Measurements from ENCODE around the gene WDR45B. TPM values are rescaled to one million over a fixed set of nuclear protein-coding genes. Genes with fewer than 3 reads are reported as not detected.

WDR45B gene
- total and polyA plus RNA-seq, 5 donors, result 37.0 to 49.2 (median 45.2) TPM

- Histone ChIP-seq H3K27me3 (ENCODE audit: control insufficient read depth, insufficient read depth) (no peaks in the 10 kb centered on the region), H3K4me3 (ENCODE audit: low read length) (no peak overlapping the region), H3K27ac (ENCODE audit: low read length) (no peak overlapping the region), H3K9me3 (ENCODE audit: control insufficient read depth, low read length) (no peaks in the 10 kb centered on the region), H3K4me1 (ENCODE audit: control insufficient read depth, insufficient read depth, low read length) (no peaks in the 10 kb centered on the region)
- ATAC-seq, result no peak
- intact Hi-C loops (cut with DNase I), result no loop called here
- DNase-seq, result no peak
- 95% methylated on average over 14 of the region's 14 CpGs for WGBS
Measured at GRCh38 chr17:82642022-82642421, 6.2 kb downstream of the WDR45B start.

DNA sequence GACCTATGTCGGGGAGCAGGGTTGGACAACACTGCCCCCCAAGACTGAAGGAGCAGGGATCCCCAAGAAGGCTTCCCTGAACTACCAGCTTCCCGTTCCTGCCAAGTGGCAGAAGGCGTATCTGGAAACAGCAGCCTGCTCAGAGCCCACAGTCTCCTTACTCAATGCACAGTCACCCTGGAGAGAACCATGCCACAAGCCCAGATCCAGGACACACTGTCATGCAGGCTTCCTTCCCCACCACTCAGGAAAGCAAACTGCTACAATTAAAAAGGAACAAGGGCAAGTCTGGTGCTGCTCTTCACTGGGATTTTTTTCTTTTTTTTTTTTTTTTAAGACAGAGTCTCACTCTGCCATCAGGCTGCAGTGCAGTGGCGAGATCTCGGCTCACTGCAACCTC, 8.2 kb downstream of the WDR45B start:
- WGBS, result 88% methylated on average over 5 of the region's 5 CpGs
- Histone ChIP-seq H3K9me3 (ENCODE audit: control insufficient read depth, low read length) (no peaks in the 10 kb centered on the region), H3K4me3 (ENCODE audit: low read length) (no peak overlapping the region), H3K27ac (ENCODE audit: low read length) (no peak overlapping the region), H3K27me3 (ENCODE audit: control insufficient read depth, insufficient read depth) (no peaks in the 10 kb centered on the region), H3K4me1 (ENCODE audit: control insufficient read depth, insufficient read depth, low read length) (no peaks in the 10 kb centered on the region)
- intact Hi-C loops (cut with DNase I), result no loop called here
- no peak for DNase-seq
- no peak for ATAC-seq

- Histone ChIP-seq H3K4me1 (ENCODE audit: control insufficient read depth, insufficient read depth, low read length) (no peaks in the 10 kb centered on the region), H3K27me3 (ENCODE audit: control insufficient read depth, insufficient read depth) (no peaks in the 10 kb centered on the region), H3K27ac (ENCODE audit: low read length) (no peak overlapping the region), H3K9me3 (ENCODE audit: control insufficient read depth, low read length) (no peaks in the 10 kb centered on the region), H3K4me3 (ENCODE audit: low read length) (no peak overlapping the region)
- DNase-seq (no peak), ATAC-seq (peak; percentile 31 to 58)
- intact Hi-C loops (cut with DNase I), result no loop called here
- WGBS, result 88% methylated on average over 14 of the region's 14 CpGs
Measured at GRCh38 chr17:82639628-82640027, 8.6 kb downstream of the WDR45B start.

DNA sequence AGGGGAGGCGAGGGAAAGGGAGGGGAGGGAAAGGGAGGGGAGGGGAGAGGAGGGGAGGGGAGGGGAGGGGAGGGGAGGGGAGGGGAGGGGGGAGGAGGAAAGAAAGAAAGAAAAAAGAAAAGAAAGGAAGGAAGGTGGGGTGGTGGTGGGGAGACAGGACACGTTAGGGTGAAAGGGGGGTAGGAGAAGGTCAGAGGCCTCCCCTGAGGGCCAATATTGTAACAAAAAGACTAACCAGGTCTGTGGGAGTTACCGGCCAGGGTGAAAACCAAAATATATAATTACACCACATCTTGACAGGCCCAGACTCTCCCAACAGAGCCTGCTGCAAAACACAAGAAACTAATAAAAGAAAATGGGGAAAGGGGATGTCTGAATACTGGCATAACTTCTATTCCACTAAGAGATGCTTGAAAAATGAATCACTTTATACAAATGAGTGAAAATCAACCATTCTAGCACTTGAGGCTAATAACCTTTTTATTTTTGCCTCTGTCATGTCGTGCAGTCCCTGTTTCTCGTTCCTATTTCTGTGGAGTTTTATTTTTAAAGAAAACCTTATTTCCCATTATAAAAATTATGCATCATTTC, 10.0 kb downstream of the WDR45B start:
- DNase-seq (no peak), ATAC-seq (no peak)
- H3K4me1 ChIP-seq (ENCODE audit: control insufficient read depth, insufficient read depth, low read length), result no peaks in the 10 kb centered on the region
- no peaks in the 10 kb centered on the region for H3K9me3 ChIP-seq (ENCODE audit: control insufficient read depth, low read length)
- WGBS, result 73% methylated on average over 4 of the region's 5 CpGs
- H3K27ac ChIP-seq (ENCODE audit: low read length), result no peak overlapping the region
- H3K4me3 ChIP-seq (ENCODE audit: low read length), result no peak overlapping the region
- intact Hi-C loops (cut with DNase I), result no loop called here
- no peaks in the 10 kb centered on the region for H3K27me3 ChIP-seq (ENCODE audit: control insufficient read depth, insufficient read depth)

- DNase-seq, result no peak
- no peaks in the 10 kb centered on the region for H3K27me3 ChIP-seq (ENCODE audit: control insufficient read depth, insufficient read depth)
- no peak for ATAC-seq
Measured at GRCh38 chr17:82636626-82637598, 11.3 kb downstream of the WDR45B start.

GRCh38 chr17:82633343-82633742, 14.9 kb downstream of the WDR45B start:
- no peak for DNase-seq
- no peak for ATAC-seq
- Histone ChIP-seq H3K4me3 (ENCODE audit: low read length) (no peak overlapping the region), H3K9me3 (ENCODE audit: control insufficient read depth, low read length) (no peaks in the 10 kb centered on the region), H3K4me1 (ENCODE audit: control insufficient read depth, insufficient read depth, low read length) (no peaks in the 10 kb centered on the region), H3K27me3 (ENCODE audit: control insufficient read depth, insufficient read depth) (no peaks in the 10 kb centered on the region), H3K27ac (ENCODE audit: low read length) (no peak overlapping the region)
- intact Hi-C loops (cut with DNase I), result no loop called here

More at GRCh38 chr17:82636626-82637598, 11.3 kb downstream of the WDR45B start:
- intact Hi-C loops (cut with DNase I), result no loop called here
- Histone ChIP-seq H3K4me1 (ENCODE audit: control insufficient read depth, insufficient read depth, low read length) (no peaks in the 10 kb centered on the region), H3K9me3 (ENCODE audit: control insufficient read depth, low read length) (no peaks in the 10 kb centered on the region), H3K4me3 (ENCODE audit: low read length) (no peak overlapping the region), H3K27ac (ENCODE audit: low read length) (no peak overlapping the region)
- 80% methylated on average over 16 of the region's 16 CpGs for WGBS

- no peaks in the 10 kb centered on the region for H3K9me3 ChIP-seq (ENCODE audit: control insufficient read depth, low read length)
- H3K27ac ChIP-seq (ENCODE audit: low read length), result no peak overlapping the region
- 92% methylated on average over 8 of the region's 8 CpGs for WGBS
- H3K27me3 ChIP-seq (ENCODE audit: control insufficient read depth, insufficient read depth), result no peaks in the 10 kb centered on the region
- no peak for DNase-seq
- intact Hi-C loops (cut with DNase I), result no loop called here
- H3K4me3 ChIP-seq (ENCODE audit: low read length), result no peak overlapping the region
- no peak for ATAC-seq
- no peaks in the 10 kb centered on the region for H3K4me1 ChIP-seq (ENCODE audit: control insufficient read depth, insufficient read depth, low read length)
Measured at GRCh38 chr17:82632451-82632850, 15.8 kb downstream of the WDR45B start.

GRCh38 chr17:82631544-82631943, 16.7 kb downstream of the WDR45B start:
- ATAC-seq (no peak), DNase-seq (no peak)
- Histone ChIP-seq H3K4me1 (ENCODE audit: control insufficient read depth, insufficient read depth, low read length) (no peaks in the 10 kb centered on the region), H3K4me3 (ENCODE audit: low read length) (no peak overlapping the region), H3K9me3 (ENCODE audit: control insufficient read depth, low read length) (no peaks in the 10 kb centered on the region), H3K27me3 (ENCODE audit: control insufficient read depth, insufficient read depth) (no peaks in the 10 kb centered on the region), H3K27ac (ENCODE audit: low read length) (no peak overlapping the region)
- intact Hi-C loops (cut with DNase I), result no loop called here
- WGBS, result 85% methylated on average over 6 of the region's 6 CpGs

- H3K27ac ChIP-seq (ENCODE audit: low read length), result no peak overlapping the region
- no peak overlapping the region for H3K4me3 ChIP-seq (ENCODE audit: low read length)
- ATAC-seq (no peak), DNase-seq (no peak)
- no peaks in the 10 kb centered on the region for H3K9me3 ChIP-seq (ENCODE audit: control insufficient read depth, low read length)
- intact Hi-C loops (cut with DNase I), result no loop called here
- 90% methylated on average over 12 of the region's 12 CpGs for WGBS
- no peaks in the 10 kb centered on the region for H3K27me3 ChIP-seq (ENCODE audit: control insufficient read depth, insufficient read depth)
- H3K4me1 ChIP-seq (ENCODE audit: control insufficient read depth, insufficient read depth, low read length), result no peaks in the 10 kb centered on the region
Measured at GRCh38 chr17:82630212-82630611, 18.0 kb downstream of the WDR45B start.

DNA sequence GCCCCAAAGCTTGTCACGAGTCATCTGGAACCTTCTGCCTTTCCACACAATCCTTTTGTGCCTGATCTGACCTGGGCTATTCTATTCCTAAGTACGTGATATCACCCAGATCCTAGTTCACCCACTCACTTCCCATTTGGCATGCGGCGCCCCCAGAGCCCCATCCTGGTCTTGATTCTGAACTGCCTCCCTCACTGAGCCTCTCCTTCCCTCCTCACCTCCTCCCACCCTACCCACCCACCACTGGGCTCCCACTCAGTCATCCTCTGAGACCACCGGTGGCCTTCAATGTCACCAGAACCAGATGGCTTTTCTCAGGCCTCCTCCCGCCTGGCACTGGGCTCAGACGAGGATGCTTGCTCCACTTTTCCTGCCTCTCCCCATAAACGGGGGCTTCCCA, 18.5 kb downstream of the WDR45B start:
- Histone ChIP-seq H3K4me3 (ENCODE audit: low read length) (no peak overlapping the region), H3K27ac (ENCODE audit: low read length) (no peak overlapping the region), H3K27me3 (ENCODE audit: control insufficient read depth, insufficient read depth) (no peaks in the 10 kb centered on the region), H3K9me3 (ENCODE audit: control insufficient read depth, low read length) (no peaks in the 10 kb centered on the region), H3K4me1 (ENCODE audit: control insufficient read depth, insufficient read depth, low read length) (no peaks in the 10 kb centered on the region)
- intact Hi-C loops (cut with DNase I), result no loop called here
- ATAC-seq, result no peak
- no peak for DNase-seq
- WGBS, result 69% methylated on average over 8 of the region's 8 CpGs

- no peaks in the 10 kb centered on the region for H3K4me1 ChIP-seq (ENCODE audit: control insufficient read depth, insufficient read depth, low read length)
- H3K4me3 ChIP-seq (ENCODE audit: low read length), result no peak overlapping the region
- intact Hi-C loops (cut with DNase I), result no loop called here
- no peaks in the 10 kb centered on the region for H3K27me3 ChIP-seq (ENCODE audit: control insufficient read depth, insufficient read depth)
- ATAC-seq (peak; percentile 37 to 53), DNase-seq (no peak)
- no peaks in the 10 kb centered on the region for H3K9me3 ChIP-seq (ENCODE audit: control insufficient read depth, low read length)
- WGBS, result 91% methylated on average over 21 of the region's 21 CpGs
- H3K27ac ChIP-seq (ENCODE audit: low read length), result no peak overlapping the region
Measured at GRCh38 chr17:82627405-82627804, 20.8 kb downstream of the WDR45B start.

Measured in right cardiac atrium (tissue), 5 donors.